Renal cortex interstitium (tissue), 11 donors: ENCODE results near the gene CHIT1. TPM values are rescaled to one million over a fixed set of nuclear protein-coding genes. Genes with fewer than 3 reads are reported as not detected.

Source experiments
- DNase-seq, 11 donors: peaks; one replicate each; pipeline ENCODE4 v3.0.0-alpha.2; 2013; ENCODE audit warnings: low read depth in 9 of 11, low spot score in 4 of 11; ENCODE audit errors: extremely low read depth in 1 of 11
- polyA plus RNA-seq, 3 donors: library from polyadenylated mRNA; unstranded; fragments of 120-200 nt; gene quantifications; one replicate each; pipeline ENCODE4 v1.2.1, GENCODE V29; 2013; ENCODE audit not compliant: insufficient read length in 3 of 3

The CHIT1 gene
- polyA plus RNA-seq, 3 donors, result 0.24 to 0.45 (median 0.41) TPM

- no peak for DNase-seq
Observed at GRCh38 chr1:203171341-203172183, 57.9 kb downstream of the CHIT1 start.

DNA sequence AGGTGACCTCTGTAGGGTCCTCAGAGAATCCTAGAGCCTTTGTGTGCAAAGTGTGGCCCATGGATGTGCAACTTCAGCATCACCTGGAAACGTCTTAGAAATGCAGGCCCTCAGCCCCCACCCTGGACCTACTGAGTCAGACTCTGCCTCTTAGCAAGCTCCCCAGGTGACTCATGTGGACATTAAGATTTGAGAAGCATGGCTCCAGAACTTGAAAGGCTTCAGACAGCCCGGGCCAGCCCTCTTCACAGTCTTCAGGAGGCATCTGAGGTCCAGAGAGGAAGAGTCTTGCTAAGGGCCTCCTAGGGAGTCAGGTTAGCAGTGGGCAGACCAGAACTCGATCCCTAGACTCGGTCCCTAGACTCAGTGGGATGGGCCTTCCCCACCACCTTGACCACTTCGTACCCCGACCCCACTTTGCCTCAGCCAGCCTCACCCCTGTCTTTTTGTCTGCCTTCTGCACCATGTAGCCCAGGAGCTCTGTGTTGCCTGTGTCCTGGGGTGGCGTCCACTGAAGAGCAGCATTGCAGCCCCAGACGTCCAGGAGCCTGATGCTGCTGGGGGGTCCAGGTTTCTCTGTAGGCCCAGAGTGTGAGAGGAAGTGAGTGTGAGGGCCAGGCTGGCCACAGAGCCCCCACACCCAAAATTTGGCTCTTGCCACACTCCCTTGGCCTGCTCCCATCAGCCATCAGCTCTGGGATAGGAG, 58.7 kb downstream of the CHIT1 start:
- no peak for DNase-seq

- DNase-seq, result no peak
Observed at GRCh38 chr1:203169770-203170520, 59.5 kb downstream of the CHIT1 start.

GRCh38 chr1:203168991-203169390, 60.5 kb downstream of the CHIT1 start:
- no peak for DNase-seq

GRCh38 chr1:203168256-203168786, 61.2 kb downstream of the CHIT1 start:
- DNase-seq, result no peak

DNA sequence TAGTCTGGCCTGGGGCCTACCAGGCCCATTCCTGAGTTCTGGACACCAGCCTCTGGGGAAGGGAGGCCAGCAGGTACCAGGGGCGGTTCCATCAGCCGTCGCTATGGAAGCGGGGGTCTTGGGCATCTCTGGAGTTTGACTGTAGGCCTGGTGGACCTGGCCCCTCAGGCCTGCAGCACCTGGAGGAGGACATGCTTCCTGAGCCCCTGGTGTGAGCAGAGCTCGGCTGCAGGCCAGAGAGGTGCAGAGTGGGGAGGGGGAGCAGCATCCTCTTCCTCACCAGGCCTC, 61.6 kb downstream of the CHIT1 start:
- DNase-seq, result no peak

DNA sequence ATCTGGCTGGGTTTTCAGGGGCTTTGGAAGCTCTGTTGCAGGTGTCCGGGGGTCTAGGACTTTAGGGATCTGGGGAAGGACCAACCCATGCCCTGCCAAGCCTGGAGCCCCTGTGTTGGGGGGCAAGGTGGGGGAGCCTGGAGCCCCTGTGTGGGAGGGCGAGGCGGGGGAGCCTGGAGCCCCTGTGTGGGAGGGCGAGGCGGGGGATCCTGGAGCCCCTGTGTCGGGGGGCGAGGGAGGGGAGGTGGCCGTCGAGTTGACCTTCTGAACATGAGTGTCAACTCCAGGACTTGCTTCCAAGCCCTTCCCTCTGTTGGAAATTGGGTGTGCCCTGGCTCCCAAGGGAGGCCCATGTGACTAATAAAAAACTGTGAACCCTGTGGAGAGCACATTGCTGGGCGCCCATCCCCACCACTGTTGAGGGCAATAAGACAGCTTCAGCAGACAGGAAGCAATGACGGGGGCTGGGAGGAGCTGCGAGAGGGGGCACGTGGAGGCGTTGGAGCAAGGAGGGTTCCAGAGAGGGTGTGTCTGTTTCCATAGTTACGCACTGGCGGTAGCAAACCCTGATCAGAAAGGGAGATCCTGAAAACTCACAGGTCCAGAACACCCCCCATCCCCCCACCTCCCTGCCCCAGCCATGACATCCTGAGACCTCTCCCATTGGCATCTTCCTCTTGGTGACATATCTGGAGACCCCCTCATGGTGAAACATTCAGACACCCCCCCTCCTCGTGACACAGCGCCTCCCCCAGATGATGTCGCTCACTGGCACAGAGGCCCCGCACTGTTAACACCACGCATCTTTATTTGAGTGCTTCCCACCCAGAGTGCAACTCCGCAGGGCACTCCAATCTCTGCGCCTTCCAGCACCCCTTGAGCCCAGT, 62.2 kb downstream of the CHIT1 start:
- DNase-seq, result no peak

GRCh38 chr1:203166192-203166940, 63.1 kb downstream of the CHIT1 start:
- DNase-seq, result no peak

Other genes with a start within 250 kb of the CHIT1 start
- 10 to 100 TPM; 74.8 to 81.9 (median 75.7) TPM for gene TMEM183A, start 222.3 kb downstream of the CHIT1 start, polyA plus RNA-seq
- 10 to 100 TPM in 1 of 3 donors, 1 to 10 TPM in 2; 7.4 to 14.9 (median 8.5) TPM for gene PPFIA4, start 203.2 kb downstream of the CHIT1 start, polyA plus RNA-seq
- under 1 TPM in 2 of 3 donors, not detected in 1; 0.20 to 0.30 TPM for gene MYOG, start 143.7 kb downstream of the CHIT1 start, polyA plus RNA-seq
- 1 to 10 TPM; 4.9 to 6.3 (median 6.0) TPM for gene ADORA1, start 101.9 kb downstream of the CHIT1 start, polyA plus RNA-seq
- under 1 TPM; 0.23 to 0.30 (median 0.28) TPM for gene MYBPH, start 53.8 kb downstream of the CHIT1 start, polyA plus RNA-seq
- 10 to 100 TPM in 1 of 3 donors, 1 to 10 TPM in 2; 6.7 to 12.4 (median 9.0) TPM for gene CHI3L1, start 43.0 kb downstream of the CHIT1 start, polyA plus RNA-seq
- gene BTG2, start 75.8 kb upstream of the CHIT1 start, polyA plus RNA-seq, result 100 to 1,000 TPM in 2 of 3 donors, 10 to 100 TPM in 1; 88.7 to 152 (median 116) TPM
- gene FMOD, start 121.4 kb upstream of the CHIT1 start, polyA plus RNA-seq, result 10 to 100 TPM; 40.0 to 49.9 (median 42.4) TPM
- gene PRELP, start 246.1 kb upstream of the CHIT1 start, polyA plus RNA-seq, result 1 to 10 TPM; 2.6 to 4.4 (median 3.3) TPM